CD4-positive, alpha-beta T cell treated with Interleukin-17A for 1 hour (primary cell): ENCODE data around the gene CAV1.

Source experiments
- DNase-seq: peaks from one replicate; pipeline ENCODE4 v3.0.0-alpha.2; 2020

The CAV1 gene

DNA sequence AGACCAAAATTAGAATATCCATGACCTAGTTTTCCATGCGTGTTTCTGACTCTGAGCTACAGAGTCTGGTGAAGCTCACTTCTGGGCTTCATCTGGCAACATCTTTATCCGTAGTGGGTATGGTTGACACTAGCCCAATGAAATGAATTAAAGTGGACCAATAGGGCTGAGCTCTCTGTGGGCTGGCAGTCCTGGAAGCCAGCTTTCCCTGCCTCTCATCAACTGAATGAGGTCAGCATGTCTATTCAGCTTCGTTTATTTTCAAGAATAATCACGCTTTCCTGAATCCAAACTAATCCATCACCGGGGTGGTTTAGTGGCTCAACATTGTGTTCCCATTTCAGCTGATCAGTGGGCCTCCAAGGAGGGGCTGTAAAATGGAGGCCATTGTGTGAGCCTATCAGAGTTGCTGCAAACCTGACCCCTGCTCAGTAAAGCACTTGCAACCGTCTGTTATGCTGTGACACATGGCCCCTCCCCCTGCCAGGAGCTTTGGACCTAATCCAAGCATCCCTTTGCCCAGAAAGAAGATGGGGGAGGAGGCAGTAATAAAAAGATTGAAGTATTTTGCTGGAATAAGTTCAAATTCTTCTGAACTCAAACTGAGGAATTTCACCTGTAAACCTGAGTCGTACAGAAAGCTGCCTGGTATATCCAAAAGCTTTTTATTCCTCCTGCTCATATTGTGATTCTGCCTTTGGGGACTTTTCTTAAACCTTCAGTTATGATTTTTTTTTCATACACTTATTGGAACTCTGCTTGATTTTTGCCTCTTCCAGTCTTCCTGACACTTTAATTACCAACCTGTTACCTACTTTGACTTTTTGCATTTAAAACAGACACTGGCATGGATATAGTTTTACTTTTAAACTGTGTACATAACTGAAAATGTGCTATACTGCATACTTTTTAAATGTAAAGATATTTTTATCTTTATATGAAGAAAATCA, 35.5 kb downstream of the CAV1 start:
- DNase-seq, result no peak

GRCh38 chr7:116561697-116562483, 37.1 kb downstream of the CAV1 start:
- DNase-seq, result no peak

DNA sequence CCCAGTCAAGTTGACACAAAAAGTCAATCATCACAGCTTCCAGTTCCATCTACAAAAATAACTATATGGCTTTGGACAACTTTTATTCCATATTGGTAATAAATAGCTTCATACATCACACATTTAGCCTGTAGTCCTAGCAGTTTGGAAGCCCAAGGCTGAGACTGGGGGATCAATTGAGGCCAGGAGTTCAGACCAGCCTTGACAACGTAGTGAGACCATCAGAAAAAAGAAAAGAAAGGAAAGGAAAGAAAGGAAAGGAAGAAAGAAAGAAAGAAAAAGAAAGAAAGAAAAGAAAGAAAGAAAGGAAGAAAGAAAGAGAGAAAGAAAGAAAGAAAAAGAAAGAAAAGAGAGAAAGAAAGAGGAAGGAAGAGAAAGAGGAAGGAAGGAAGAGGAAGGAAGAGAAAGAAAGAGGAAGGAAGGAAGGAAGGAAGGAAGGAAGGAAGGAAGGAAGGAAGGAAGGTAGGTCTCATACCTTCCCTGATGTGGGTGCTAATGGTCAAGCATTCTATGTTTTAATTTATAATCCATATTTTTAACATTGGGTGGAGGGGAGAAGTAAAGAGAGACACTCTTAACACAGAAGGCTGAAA, 37.8 kb downstream of the CAV1 start:
- no peak for DNase-seq

GRCh38 chr7:116565981-116566380, 41.1 kb downstream of the CAV1 start:
- DNase-seq, result no peak

DNA sequence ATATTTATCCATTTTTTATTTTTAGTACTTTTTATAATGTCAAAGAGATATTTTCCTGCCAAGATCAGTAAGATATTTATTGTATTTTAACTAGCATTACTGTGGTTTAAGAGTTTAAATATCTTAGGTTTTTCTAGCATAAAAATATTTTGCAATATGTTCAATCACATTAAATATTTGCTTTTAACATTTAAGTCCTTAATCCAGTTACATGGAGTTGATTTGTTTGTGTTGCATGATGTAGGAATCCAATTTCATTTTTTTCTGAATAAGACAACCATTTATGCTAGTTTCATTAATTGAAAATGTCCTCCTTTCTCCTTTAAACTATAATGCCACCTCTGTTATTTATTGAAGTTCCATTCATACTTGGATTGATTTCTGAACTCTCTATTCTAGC, 41.8 kb downstream of the CAV1 start:
- no peak for DNase-seq

DNA sequence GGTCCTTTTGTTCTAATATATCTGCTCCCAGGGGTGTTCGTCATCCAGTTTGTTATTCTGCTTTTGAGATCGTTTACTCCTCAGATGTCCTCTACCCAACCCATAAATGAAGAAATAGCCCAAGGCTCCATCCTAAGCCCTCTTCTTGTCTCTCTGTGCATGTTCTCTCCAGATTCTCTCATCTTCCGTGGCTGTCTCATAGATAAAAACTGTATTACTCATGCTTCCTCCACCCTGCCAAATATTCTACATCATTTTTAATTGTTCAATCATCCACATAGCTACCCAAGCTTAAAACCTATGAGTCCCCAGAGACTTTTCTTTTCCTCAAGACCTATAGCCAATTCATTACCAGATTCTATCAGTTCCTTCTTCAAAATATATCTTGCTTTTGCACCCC, 44.9 kb downstream of the CAV1 start:
- DNase-seq, result no peak

GRCh38 chr7:116570306-116570705, 45.5 kb downstream of the CAV1 start:
- DNase-seq, result no peak

DNA sequence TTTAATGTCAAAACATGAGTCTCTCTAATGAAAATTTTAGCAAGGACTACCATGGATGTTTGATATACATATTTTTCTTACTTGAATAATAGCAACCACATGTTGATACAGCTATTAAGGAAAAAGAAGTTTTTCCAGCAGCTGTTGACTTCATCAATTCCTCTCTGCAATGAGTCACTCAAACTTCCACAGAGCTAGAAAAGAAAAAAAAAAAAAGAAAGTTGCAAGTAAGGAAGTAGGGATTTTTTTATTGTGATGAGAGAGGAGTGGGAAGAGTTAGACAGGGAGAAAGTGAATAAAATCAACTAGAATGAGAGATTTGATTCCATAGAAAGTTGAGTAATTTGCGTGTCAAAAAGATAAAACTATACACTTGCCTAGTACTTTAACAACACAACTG, 46.2 kb downstream of the CAV1 start:
- no peak for DNase-seq

DNA sequence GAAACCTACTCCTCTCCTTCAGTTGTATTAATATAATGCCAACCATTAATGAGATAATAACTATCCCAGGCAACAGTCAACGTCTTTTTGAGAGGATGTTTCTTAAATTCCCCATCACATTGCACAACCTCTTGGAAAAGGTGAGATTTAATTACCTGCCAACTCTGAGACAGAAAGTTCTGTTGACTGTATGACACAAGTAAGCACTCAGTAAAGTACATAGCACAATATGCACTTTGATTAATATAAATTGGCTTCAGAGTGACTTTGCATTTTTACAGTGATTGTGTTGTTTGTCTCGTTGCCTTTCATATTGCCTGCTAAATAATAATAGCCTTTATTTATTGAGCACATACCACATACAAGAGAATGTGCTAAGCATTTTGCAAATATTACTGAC, 46.7 kb downstream of the CAV1 start:
- DNase-seq, result no peak

DNA sequence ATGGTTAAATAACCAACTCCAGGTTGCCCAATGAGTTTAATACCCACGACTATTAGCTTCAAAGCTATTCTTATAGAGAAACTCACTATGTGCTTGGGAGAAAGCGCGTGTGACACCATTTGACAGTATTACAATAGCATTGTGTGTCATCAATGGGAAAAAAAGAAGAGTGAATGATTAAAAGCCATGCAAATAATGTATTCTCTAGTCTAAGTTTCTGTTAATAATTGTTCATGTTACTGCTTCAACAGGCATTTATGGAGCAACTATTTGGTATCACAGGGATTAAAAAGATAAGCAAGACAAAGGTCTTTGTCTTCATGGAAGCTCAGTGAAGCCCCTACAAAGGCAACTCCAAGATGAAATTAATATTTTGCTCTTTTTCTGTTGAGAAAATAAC, 47.2 kb downstream of the CAV1 start:
- DNase-seq, result no peak

GRCh38 chr7:116573541-116573940, 48.7 kb downstream of the CAV1 start:
- DNase-seq, result no peak

DNA sequence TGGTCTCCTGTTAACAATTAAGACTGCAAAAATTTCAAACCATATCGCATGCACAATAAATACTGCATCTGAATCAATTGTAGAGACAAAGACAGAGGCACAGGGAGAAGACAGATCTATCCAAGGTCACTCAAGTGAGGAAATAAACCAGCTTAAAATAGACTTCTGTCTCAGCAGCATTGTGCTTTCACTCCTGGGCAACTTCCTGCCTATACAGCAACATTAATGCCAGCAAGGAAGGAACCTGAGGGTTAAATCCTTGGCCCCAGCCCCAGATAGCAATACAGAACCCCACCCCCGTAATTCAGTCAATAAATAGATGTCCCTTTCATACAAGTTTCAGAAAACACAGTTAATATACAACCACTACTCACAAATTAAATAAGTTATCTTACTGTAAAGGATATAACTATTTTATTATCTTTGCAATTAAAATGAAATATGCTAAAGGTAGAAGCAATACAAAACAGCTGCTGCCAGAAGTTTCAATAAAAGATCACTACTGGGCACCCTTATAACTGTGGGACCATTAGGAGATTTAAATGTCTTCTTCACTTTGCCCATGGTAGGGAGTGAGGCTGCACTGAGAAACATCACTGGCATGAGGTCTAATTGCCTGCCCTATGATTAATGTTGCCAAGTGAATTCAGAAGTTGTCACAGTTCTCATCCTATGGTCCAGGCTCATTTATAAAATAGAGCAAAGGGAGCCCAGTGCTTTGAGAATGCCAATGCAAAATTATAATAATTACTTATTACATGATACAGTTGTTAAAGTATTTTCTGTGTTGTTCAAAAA, 49.4 kb downstream of the CAV1 start:
- no peak for DNase-seq

DNA sequence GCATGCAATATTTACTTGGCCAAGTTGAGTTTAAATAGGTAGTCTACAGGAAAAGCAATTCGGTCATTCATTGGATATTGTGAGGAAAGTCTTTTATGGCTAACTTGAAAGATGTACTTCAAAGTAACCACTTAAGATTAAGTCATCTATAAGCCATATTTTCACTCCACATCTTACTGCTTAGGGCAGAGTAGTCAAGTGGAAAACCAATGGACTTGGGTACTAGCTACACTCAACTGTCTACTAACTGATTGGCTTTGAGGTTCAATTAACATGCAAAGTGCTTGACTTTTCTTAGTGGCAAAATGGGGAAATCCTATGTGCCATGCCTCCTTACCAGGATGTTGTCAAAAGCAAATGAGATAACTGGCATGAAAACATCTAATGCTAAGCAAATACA, 51.0 kb downstream of the CAV1 start:
- DNase-seq, result no peak

DNA sequence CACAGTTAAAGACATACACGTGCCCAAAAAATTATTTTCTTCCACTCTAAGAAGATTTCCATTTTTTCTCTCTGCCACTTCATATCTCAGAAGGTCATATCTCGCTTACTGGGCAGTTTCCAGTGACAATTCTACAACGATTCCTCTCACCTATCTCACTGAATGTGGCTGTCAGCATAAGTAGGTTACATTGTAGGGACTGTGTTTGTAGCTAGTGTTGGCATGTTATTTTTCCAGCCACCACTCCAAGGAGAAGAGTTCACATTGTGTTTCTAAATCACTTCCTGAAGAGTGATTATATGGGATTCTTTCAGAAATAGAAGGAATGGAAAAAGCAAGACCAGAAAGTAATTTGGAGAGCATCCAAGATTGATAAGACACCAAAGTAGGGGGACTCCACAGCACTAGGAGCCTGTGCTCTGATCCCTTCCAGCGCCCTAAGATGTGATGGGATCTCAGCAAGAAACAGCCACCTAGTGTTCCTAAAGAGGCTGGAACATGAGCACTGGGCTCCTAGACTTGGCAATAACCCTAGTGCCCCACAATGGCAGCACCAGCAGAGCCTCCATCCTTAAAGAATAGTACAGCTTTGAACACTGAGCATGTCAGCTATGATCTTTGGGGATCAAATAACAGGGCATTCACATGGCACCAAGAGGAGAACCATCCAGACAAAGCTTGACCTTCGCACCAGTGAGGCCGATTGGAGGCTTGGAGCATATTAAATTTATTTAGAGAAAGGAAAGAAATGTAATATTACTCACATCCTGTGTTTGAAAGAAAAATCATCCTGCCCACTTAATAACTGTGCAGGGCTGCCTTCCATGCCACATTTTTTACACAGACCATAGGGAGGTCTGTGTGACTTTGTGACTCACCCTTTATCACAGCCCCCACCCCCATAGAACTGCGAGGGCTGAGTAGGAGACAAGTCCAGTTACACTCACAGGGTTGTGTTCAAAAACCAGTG, 51.8 kb downstream of the CAV1 start:
- no peak for DNase-seq

- DNase-seq, result no peak
Observed at GRCh38 chr7:116577320-116577871, 52.6 kb downstream of the CAV1 start.

- DNase-seq, result no peak
Observed at GRCh38 chr7:116578526-116578925, 53.7 kb downstream of the CAV1 start.

GRCh38 chr7:116579322-116579721, 54.5 kb downstream of the CAV1 start:
- DNase-seq, result no peak

DNA sequence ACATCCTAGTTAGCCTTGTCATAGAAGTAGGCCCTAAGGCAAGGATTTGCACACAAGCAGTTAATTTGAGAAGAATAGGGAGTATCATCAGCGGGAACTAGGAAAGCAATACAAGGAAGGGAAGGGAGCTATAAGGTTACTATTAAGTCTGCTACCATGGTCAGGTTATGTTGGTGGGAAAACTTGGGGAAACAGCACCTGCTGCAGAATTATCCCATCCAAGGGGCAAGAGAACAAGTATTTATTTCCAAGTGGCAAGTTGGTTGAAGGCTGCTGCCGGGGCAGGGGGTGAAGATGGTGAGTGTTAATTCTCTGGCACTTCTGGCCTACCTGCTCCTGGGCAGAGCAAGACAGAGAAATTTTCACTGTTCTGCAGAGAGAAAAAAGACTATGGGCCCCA, 55.0 kb downstream of the CAV1 start:
- no peak for DNase-seq

DNA sequence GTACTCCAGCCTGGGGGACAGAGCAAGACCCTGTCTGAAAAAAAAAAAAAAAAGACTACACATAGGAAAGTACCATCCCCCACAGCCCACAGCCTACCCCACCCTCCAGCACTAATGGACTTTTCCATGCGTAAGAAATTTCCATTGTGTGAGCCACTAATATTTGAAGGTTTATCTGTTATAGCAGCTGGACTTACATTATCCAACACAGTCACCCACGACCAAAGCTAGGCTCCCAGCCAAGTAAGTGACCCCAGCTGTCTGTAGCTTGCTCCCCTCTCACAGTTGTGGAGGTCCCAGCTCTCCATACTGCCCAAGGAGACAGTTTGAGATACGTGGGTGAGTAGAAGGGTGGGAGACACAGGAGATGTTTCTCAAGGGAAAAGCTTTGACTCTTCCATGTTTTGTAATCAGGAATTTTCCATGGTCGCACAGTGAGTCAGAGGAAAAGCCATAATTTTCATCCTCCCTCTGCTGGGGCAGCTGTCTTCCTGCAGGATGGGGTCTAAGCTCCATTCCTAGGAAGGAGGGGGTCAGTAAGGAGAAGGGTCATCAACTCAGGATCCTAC, 57.4 kb downstream of the CAV1 start:
- no peak for DNase-seq

DNA sequence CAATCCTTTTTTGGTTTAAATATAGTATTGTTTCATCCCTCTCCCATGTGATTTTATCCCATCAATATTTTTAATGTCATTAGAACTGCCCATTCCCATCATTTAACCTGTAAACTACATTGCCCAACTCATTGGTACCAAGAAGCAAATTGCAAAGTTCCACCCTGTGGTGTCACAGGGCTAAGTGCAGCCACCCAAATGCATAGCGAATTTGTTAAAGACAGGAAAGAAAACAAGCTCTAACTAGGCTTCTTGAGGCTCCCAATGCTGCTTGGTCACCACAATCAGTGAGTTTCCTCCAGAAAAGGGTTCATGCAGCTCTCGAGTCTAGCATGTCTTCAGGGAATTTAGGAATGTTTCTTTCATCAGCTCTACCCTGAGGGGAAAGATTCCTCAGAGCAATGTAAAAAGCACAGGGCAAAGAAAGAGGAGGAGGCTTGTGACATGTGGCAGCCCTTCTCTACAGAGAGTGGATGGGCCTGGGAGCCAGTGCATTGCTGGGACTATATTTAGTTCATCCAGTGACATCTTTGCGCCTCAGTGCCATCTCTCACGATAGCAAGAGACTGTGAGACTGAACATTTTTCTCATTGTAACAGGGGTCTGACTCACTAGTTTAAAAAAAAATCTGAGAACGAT, 58.1 kb downstream of the CAV1 start:
- no peak for DNase-seq
